Measurements from ENCODE around the gene EDIL3.

The EDIL3 gene

DNA sequence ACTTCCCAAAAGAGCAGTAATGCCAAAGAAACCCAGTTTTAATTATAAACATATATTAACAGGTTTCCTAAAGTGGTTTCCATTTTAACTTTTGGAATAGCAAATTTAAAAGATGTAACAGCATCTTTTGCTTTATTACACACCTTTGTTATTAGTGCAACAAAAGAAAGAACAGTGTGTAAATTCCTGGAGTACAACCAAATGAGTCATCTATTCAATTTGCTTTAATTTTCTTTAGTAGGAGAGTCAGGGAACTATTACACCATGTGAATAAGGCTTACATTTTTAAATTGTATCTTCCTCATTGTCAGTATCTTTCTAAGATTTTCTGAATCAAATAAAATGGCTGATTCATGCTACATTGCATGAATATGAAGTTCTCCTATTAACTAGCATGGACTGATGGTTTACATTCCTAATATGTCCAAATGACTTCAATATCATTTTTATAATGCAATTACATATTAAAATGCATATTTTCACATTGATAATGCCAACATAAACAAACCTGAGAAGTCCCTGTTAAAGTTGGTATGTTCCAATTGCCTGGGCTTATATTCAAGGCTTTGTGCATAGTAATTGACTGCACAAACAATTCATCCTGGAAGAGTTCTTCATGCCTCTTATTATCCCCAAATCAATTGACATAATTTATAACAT, 22.5 kb downstream of the EDIL3 start:
- no peak overlapping the region for H3K27ac ChIP-seq (ENCODE audit: insufficient read depth in 1 of 2, low read depth in 1 of 2, low read length in 2 of 2, poor library complexity in 1 of 2, severe bottlenecking in 2 of 2)
- CTCF ChIA-PET: no interaction called here
- no peaks in the 10 kb centered on the region for H3K36me3 ChIP-seq (ENCODE audit: control insufficient read depth in 4 of 4, insufficient read depth in 4 of 4, low read length in 3 of 4)
- no peaks in the 10 kb centered on the region for H3K27me3 ChIP-seq (replicated peaks in 2 of 5; ENCODE audit: control insufficient read depth in 4 of 5, insufficient read depth in 5 of 5, low read length in 4 of 5)
- H3K9me3 ChIP-seq (ENCODE audit: control extremely low read depth in 1 of 5, control insufficient read depth in 4 of 5, insufficient read depth in 2 of 5, low read depth in 1 of 5, low read length in 4 of 5): no peaks in the 10 kb centered on the region
- H3K4me3 ChIP-seq (ENCODE audit: control insufficient read depth in 1 of 7, extremely low read depth in 1 of 7, insufficient read depth in 4 of 7, low read depth in 2 of 7, low read length in 6 of 7): no peak overlapping the region
- POLR2A ChIA-PET: no interaction called here
- DNase-seq: no peak
- no peaks in the 10 kb centered on the region for H3K4me1 ChIP-seq (ENCODE audit: control extremely low read depth in 1 of 4, control insufficient read depth in 4 of 4, insufficient read depth in 4 of 4, low read length in 3 of 4)

DNA sequence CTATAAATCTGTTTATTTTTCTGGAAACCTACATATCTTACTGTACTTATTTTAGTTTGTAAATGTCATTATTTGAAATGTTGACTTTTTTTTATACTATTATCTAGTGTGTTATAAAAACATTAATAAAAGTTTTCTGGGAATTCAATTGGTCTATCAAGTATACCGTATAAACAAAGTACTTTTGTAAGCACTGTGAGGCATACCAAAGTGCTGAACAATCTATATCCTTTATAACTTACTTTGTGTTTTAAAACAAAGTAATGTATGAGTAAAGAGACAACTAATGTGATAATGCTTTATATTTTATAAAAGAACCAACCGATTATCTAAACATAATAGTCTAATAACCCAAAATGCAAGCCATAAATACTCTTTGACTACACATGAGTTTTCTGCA, 23.1 kb downstream of the EDIL3 start:
- no peaks in the 10 kb centered on the region for H3K9me3 ChIP-seq (ENCODE audit: control extremely low read depth in 1 of 5, control insufficient read depth in 4 of 5, insufficient read depth in 2 of 5, low read depth in 1 of 5, low read length in 4 of 5)
- ChIA-PET POLR2A (no interaction called here), CTCF (no interaction called here)
- H3K27ac ChIP-seq (ENCODE audit: insufficient read depth in 1 of 2, low read depth in 1 of 2, low read length in 2 of 2, poor library complexity in 1 of 2, severe bottlenecking in 2 of 2): no peak overlapping the region
- H3K4me1 ChIP-seq (ENCODE audit: control extremely low read depth in 1 of 4, control insufficient read depth in 4 of 4, insufficient read depth in 4 of 4, low read length in 3 of 4): no peaks in the 10 kb centered on the region
- no CpG with 5 or more reads among the region's 2 CpGs for WGBS (ENCODE audit: insufficient coverage)
- H3K4me3 ChIP-seq (ENCODE audit: control insufficient read depth in 1 of 7, extremely low read depth in 1 of 7, insufficient read depth in 4 of 7, low read depth in 2 of 7, low read length in 6 of 7): no peak overlapping the region
- no peaks in the 10 kb centered on the region for H3K36me3 ChIP-seq (ENCODE audit: control insufficient read depth in 4 of 4, insufficient read depth in 4 of 4, low read length in 3 of 4)
- no peak for DNase-seq
- no peaks in the 10 kb centered on the region for H3K27me3 ChIP-seq (replicated peaks in 2 of 5; ENCODE audit: control insufficient read depth in 4 of 5, insufficient read depth in 5 of 5, low read length in 4 of 5)

DNA sequence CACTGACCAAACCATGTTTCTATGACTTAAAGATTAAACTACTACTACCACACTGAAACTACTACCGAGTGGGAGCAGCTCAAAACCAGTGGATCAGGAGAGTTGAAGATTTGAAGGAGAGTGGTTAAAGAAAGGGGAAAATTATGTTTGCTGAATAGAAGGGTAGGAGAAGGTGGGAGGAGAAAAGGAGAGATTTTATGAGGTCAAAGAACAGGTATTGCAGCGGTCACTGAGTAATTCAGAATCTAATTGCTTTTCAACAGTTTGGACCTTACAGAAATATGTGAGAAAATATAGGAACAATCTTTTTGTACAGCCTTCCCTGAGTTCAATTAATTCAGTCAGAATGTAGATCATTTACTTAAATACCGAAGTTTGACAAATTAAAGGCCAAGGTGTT, 24.6 kb downstream of the EDIL3 start:
- ChIA-PET CTCF (no interaction called here), POLR2A (no interaction called here)
- no peak for DNase-seq
- H3K9me3 ChIP-seq (ENCODE audit: control extremely low read depth in 1 of 5, control insufficient read depth in 4 of 5, insufficient read depth in 2 of 5, low read depth in 1 of 5, low read length in 4 of 5): no peaks in the 10 kb centered on the region
- H3K27me3 ChIP-seq (replicated peaks in 2 of 5; ENCODE audit: control insufficient read depth in 4 of 5, insufficient read depth in 5 of 5, low read length in 4 of 5): no peaks in the 10 kb centered on the region
- no peak overlapping the region for H3K27ac ChIP-seq (ENCODE audit: insufficient read depth in 1 of 2, low read depth in 1 of 2, low read length in 2 of 2, poor library complexity in 1 of 2, severe bottlenecking in 2 of 2)
- WGBS (ENCODE audit: insufficient coverage): 100% methylated on average over 1 of the region's 3 CpGs
- no peaks in the 10 kb centered on the region for H3K36me3 ChIP-seq (ENCODE audit: control insufficient read depth in 4 of 4, insufficient read depth in 4 of 4, low read length in 3 of 4)
- no peak overlapping the region for H3K4me3 ChIP-seq (ENCODE audit: control insufficient read depth in 1 of 7, extremely low read depth in 1 of 7, insufficient read depth in 4 of 7, low read depth in 2 of 7, low read length in 6 of 7)
- no peaks in the 10 kb centered on the region for H3K4me1 ChIP-seq (ENCODE audit: control extremely low read depth in 1 of 4, control insufficient read depth in 4 of 4, insufficient read depth in 4 of 4, low read length in 3 of 4)

DNA sequence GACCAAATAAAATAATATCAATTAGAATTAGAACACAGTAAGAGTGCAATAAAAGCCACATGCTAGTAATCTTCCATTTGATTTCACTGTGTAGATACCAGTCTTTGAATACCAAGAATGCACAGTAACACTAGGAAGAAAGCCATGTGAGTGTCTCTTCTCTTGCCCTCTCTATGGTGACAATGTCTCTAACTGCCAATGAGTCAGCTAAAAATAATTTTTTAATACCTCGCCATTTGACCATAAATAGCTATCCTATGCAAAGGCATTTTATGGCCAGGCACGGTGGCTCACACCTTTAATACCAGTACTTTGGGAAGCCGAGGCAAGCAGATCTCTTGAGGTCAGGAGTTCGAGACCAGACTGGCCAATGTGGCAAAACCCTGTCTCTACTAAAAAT, 30.6 kb downstream of the EDIL3 start:
- no peak for DNase-seq
- WGBS (ENCODE audit: insufficient coverage): 100% methylated on average over 4 of the region's 4 CpGs
- CTCF ChIA-PET: no interaction called here
- no peaks in the 10 kb centered on the region for H3K27me3 ChIP-seq (replicated peaks in 2 of 5; ENCODE audit: control insufficient read depth in 4 of 5, insufficient read depth in 5 of 5, low read length in 4 of 5)
- H3K36me3 ChIP-seq (ENCODE audit: control insufficient read depth in 4 of 4, insufficient read depth in 4 of 4, low read length in 3 of 4): no peaks in the 10 kb centered on the region
- no peaks in the 10 kb centered on the region for H3K4me1 ChIP-seq (ENCODE audit: control extremely low read depth in 1 of 4, control insufficient read depth in 4 of 4, insufficient read depth in 4 of 4, low read length in 3 of 4)
- POLR2A ChIA-PET: no interaction called here
- H3K9me3 ChIP-seq (ENCODE audit: control extremely low read depth in 1 of 5, control insufficient read depth in 4 of 5, insufficient read depth in 2 of 5, low read depth in 1 of 5, low read length in 4 of 5): no peaks in the 10 kb centered on the region
- H3K4me3 ChIP-seq (ENCODE audit: control insufficient read depth in 1 of 7, extremely low read depth in 1 of 7, insufficient read depth in 4 of 7, low read depth in 2 of 7, low read length in 6 of 7): no peak overlapping the region
- no peak overlapping the region for H3K27ac ChIP-seq (ENCODE audit: insufficient read depth in 1 of 2, low read depth in 1 of 2, low read length in 2 of 2, poor library complexity in 1 of 2, severe bottlenecking in 2 of 2)

DNA sequence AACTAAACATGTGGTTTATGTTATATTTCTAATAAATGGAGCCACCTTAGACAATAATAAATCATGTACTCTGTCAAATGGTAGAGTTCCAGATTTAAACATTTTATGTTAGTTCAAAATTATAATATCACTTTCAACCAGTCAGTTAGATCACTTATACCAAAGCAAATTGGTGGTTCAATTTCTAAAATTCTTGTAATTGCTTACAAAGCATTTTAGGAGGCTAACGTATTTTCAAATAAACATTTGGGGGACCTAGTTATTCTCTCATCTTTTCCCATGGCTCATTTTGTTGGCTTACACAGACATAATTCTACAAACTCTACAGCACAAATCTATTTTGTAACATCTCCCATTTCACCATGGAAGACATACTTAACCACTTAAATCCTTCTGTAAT, 39.9 kb downstream of the EDIL3 start:
- no peak for DNase-seq
- no peaks in the 10 kb centered on the region for H3K4me1 ChIP-seq (ENCODE audit: control extremely low read depth in 1 of 4, control insufficient read depth in 4 of 4, insufficient read depth in 4 of 4, low read length in 3 of 4)
- WGBS (ENCODE audit: insufficient coverage): 100% methylated on average over 1 of the region's 1 CpG
- ChIA-PET CTCF (no interaction called here), POLR2A (no interaction called here)
- no peaks in the 10 kb centered on the region for H3K27me3 ChIP-seq (replicated peaks in 2 of 5; ENCODE audit: control insufficient read depth in 4 of 5, insufficient read depth in 5 of 5, low read length in 4 of 5)
- H3K4me3 ChIP-seq (ENCODE audit: control insufficient read depth in 1 of 7, extremely low read depth in 1 of 7, insufficient read depth in 4 of 7, low read depth in 2 of 7, low read length in 6 of 7): no peak overlapping the region
- H3K27ac ChIP-seq (ENCODE audit: insufficient read depth in 1 of 2, low read depth in 1 of 2, low read length in 2 of 2, poor library complexity in 1 of 2, severe bottlenecking in 2 of 2): no peak overlapping the region
- H3K9me3 ChIP-seq (ENCODE audit: control extremely low read depth in 1 of 5, control insufficient read depth in 4 of 5, insufficient read depth in 2 of 5, low read depth in 1 of 5, low read length in 4 of 5): no peaks in the 10 kb centered on the region
- no peaks in the 10 kb centered on the region for H3K36me3 ChIP-seq (ENCODE audit: control insufficient read depth in 4 of 4, insufficient read depth in 4 of 4, low read length in 3 of 4)

DNA sequence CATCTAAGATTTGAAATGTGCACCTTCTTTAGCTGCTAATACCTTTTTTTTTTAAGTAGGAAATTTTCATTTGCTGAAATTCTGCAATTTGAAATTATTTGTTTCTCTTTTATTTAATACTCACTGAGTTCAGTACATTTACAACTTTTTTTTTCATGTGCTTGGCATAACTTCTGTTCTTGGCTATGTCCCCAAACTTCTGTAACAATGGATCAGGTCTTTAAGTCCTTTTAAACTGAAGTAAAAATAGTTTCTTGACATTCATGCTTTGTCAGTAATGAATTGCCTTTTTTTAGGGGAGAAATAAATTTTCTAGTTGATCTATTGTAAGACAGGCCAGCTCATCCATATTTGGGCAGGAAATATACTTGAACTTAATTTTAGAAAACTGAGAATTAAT, 41.5 kb downstream of the EDIL3 start:
- no peak overlapping the region for H3K4me3 ChIP-seq (ENCODE audit: control insufficient read depth in 1 of 7, extremely low read depth in 1 of 7, insufficient read depth in 4 of 7, low read depth in 2 of 7, low read length in 6 of 7)
- H3K9me3 ChIP-seq (ENCODE audit: control extremely low read depth in 1 of 5, control insufficient read depth in 4 of 5, insufficient read depth in 2 of 5, low read depth in 1 of 5, low read length in 4 of 5): no peaks in the 10 kb centered on the region
- POLR2A ChIA-PET: no interaction called here

DNA sequence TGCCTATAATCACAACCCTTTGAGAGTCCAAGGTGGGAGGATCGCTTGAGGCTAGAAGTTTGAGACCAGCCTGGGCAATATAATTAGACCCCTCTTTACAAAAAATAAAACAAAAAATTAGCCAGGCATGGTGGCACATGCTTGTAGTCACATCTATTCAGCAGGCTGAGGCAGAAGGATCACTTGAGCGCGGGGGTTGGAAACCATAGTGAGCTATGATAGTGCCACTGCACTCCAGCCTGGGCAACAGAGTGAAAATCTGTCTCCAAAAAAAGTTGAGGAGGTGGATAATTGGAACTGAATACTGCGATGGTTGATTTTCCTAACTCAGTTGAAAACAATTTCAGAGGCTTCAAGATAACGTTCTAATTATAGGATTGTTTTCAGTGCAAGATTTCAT, 52.6 kb downstream of the EDIL3 start:
- ChIA-PET CTCF (no interaction called here), POLR2A (no interaction called here)
- H3K4me1 ChIP-seq (ENCODE audit: control extremely low read depth in 1 of 4, control insufficient read depth in 4 of 4, insufficient read depth in 4 of 4, low read length in 3 of 4): no peaks in the 10 kb centered on the region
- no peaks in the 10 kb centered on the region for H3K9me3 ChIP-seq (ENCODE audit: control extremely low read depth in 1 of 5, control insufficient read depth in 4 of 5, insufficient read depth in 2 of 5, low read depth in 1 of 5, low read length in 4 of 5)
- no peaks in the 10 kb centered on the region for H3K27me3 ChIP-seq (replicated peaks in 2 of 5; ENCODE audit: control insufficient read depth in 4 of 5, insufficient read depth in 5 of 5, low read length in 4 of 5)
- H3K4me3 ChIP-seq (ENCODE audit: control insufficient read depth in 1 of 7, extremely low read depth in 1 of 7, insufficient read depth in 4 of 7, low read depth in 2 of 7, low read length in 6 of 7): no peak overlapping the region
- DNase-seq: no peak
- WGBS (ENCODE audit: insufficient coverage): 100% methylated on average over 3 of the region's 5 CpGs
- H3K36me3 ChIP-seq (ENCODE audit: control insufficient read depth in 4 of 4, insufficient read depth in 4 of 4, low read length in 3 of 4): no peaks in the 10 kb centered on the region
- H3K27ac ChIP-seq (ENCODE audit: insufficient read depth in 1 of 2, low read depth in 1 of 2, low read length in 2 of 2, poor library complexity in 1 of 2, severe bottlenecking in 2 of 2): no peak overlapping the region

More for the DNA sequence above, 41.5 kb downstream of the EDIL3 start:
- DNase-seq: no peak
- CTCF ChIA-PET: no interaction called here
- Histone ChIP-seq H3K36me3 (ENCODE audit: control insufficient read depth in 4 of 4, insufficient read depth in 4 of 4, low read length in 3 of 4) (no peaks in the 10 kb centered on the region), H3K4me1 (ENCODE audit: control extremely low read depth in 1 of 4, control insufficient read depth in 4 of 4, insufficient read depth in 4 of 4, low read length in 3 of 4) (no peaks in the 10 kb centered on the region), H3K27me3 (replicated peaks in 2 of 5; ENCODE audit: control insufficient read depth in 4 of 5, insufficient read depth in 5 of 5, low read length in 4 of 5) (no peaks in the 10 kb centered on the region), H3K27ac (ENCODE audit: insufficient read depth in 1 of 2, low read depth in 1 of 2, low read length in 2 of 2, poor library complexity in 1 of 2, severe bottlenecking in 2 of 2) (no peak overlapping the region)
